ENCODE measurements around the gene DIP2A.
"Not testable (repeated sequence)": the region's sequence is repeated elsewhere in the genome, so short reads cannot be mapped to it uniquely, and the experiment has no call there.

The DIP2A gene

DNA sequence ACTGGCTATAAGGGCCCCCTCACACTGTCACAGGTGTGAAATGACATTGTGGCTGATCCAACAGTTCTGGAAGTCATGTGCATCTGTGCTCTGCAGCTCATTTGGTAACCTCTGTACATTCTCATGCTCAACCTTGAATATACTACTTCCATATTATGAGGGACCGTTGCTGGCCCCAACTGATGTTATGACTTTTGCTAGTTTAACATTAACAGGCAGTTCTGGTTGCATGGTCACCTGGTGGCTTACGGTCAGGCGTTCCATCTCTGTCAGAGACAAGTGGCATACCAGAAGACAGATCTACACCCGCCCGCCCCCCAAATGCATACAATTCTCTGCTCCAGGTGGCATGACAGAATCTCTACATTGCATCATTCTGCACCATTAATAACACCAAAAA, 6.0 kb upstream of the DIP2A start:
- Mint-ChIP-seq H3K27me3 (ENCODE audit: low read depth) (no peaks in the 10 kb centered on the region), H3K4me3 (no peak overlapping the region), H3K27ac (no peak overlapping the region), H3K36me3 (ENCODE audit: low read depth) (peaks cover 14% of the 10 kb centered on the region), H3K4me1 (ENCODE audit: low read depth) (peaks cover 12% of the 10 kb centered on the region), H3K9me3 (peaks cover 9% of the 10 kb centered on the region)

DNA sequence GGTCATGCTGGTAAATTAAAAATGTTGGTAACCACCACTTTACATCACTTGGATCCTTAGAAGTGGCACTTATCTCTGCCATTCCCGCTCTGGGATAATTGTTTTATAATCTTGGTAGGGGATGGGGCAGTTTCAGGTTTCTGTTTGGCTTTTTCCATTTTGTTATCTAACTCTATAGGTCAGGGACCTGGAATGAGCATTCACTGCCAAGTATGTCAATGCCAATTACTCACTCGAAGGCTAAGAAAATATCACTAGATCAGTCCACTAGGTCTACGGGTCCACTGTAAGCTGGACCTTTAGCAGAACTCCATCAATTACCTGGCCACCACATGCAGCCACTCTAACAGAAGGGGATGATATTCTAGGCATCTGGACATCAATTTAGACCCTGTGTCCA, 4.5 kb upstream of the DIP2A start:
- Mint-ChIP-seq H3K4me3 (no peak overlapping the region), H3K36me3 (ENCODE audit: low read depth) (peaks cover 7% of the 10 kb centered on the region), H3K27me3 (ENCODE audit: low read depth) (no peaks in the 10 kb centered on the region), H3K9me3 (no peaks in the 10 kb centered on the region), H3K27ac (no peak overlapping the region), H3K4me1 (ENCODE audit: low read depth) (peaks cover 13% of the 10 kb centered on the region)

DNA sequence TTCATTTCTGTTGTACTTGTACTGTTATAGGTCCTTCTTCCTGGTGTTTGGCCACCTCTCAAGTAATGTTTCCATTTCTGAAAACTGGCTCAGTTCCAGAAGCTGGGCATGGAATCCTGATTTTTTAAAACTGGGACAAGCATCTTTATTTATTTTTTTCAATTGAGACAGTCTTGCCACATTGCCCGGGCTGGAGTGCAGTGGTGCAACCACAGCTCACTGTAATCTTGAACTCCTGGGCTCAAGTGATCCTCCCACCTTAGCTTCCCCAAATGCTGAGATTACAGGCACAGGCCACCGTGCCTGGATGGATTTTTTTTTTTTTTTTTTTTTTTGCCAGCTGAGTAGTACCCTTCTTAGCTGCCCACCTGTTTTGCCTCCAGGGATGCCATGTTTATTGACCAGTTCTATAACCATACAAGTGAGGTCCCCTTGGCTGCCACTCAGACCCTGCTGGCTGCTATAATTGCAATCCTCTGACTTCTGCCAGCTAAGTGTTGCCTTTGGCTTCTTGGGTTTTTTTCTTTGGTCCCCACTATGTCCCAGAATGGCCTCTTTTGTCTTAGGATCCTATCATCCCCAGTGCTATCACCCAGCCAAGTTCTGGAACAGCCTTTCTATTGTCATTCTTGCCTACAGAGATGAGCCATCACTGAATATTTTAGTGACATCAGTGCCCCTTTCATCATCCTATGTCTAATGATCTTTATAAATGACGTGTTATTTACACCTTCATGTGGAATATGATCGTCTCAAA, 3.9 kb upstream of the DIP2A start:
- peaks cover 7% of the 10 kb centered on the region for H3K36me3 Mint-ChIP-seq (ENCODE audit: low read depth)
- H3K27me3 Mint-ChIP-seq (ENCODE audit: low read depth) = no peaks in the 10 kb centered on the region
- H3K4me1 Mint-ChIP-seq (ENCODE audit: low read depth) = peaks cover 13% of the 10 kb centered on the region
- H3K9me3 Mint-ChIP-seq = no peaks in the 10 kb centered on the region
- H3K27ac Mint-ChIP-seq = no peak overlapping the region
- no peak overlapping the region for H3K4me3 Mint-ChIP-seq

DNA sequence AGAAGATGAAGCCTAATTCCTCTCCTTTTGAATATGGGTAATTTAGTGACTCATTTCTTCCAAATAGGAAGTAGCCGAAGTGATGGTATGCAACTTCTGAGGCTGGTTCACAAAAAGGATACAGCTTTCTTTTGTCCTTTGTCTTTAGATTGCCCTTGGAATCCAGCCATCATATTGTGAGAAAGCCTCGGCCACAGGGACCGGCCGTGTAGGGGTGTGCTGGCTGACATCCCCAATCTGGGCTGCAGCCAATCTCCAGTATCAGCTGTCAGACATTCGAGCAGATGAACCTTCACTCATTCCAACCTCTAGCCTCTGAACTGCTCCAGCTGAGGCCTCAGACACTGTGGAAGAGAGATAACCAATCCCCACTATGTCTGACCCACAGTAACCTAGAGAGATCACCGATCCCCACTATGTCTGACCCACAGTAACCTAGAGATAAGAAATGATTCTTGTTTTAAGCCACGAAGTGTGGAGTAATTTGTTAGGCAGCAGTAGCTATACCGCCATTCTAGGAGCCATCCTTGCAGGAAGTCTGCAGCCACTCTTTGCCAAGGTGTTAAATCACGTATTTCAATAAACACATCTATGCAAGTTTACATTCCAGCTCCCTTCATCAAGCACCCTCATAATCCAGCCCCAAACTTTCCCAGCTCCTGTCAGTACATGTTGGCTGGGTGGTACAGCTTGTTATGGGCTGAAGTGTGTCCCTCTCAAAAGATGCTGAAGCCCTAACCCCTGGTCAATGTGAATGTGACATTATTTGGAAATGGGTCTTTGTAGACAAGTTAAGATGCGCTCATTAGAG, 2.9 kb upstream of the DIP2A start:
- Mint-ChIP-seq H3K4me1 (ENCODE audit: low read depth) (peaks cover 18% of the 10 kb centered on the region), H3K27ac (no peak overlapping the region)

DNA sequence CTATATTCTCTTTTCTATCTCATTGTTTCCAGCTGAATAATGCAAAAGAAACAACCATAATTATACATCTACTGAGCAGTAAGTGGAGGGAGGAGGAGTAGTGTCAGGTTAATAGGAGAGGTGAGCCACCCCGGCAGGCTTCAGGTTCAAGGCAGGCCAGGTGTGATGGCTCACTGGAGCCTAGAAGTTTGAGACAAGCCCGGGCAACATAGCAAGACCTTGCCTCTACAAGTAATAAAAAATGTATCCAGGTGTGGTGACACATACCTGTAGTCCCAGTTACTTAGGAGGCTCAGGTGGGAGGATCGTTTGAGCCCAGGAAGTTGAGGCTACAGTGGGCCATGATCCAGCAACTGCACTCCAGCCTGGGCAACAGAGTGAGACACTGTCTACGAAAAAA, 1.9 kb upstream of the DIP2A start:
- H3K9me3 Mint-ChIP-seq = no peaks in the 10 kb centered on the region
- peak overlapping the region; percentile 48 for H3K4me3 Mint-ChIP-seq
- peak overlapping the region; percentile 20 for H3K27ac Mint-ChIP-seq
- peaks cover 22% of the 10 kb centered on the region for H3K4me1 Mint-ChIP-seq (ENCODE audit: low read depth)
- peaks cover 2% of the 10 kb centered on the region for H3K36me3 Mint-ChIP-seq (ENCODE audit: low read depth)
- H3K27me3 Mint-ChIP-seq (ENCODE audit: low read depth) = no peaks in the 10 kb centered on the region

More for the DNA sequence above, 2.9 kb upstream of the DIP2A start:
- H3K36me3 Mint-ChIP-seq (ENCODE audit: low read depth) = peaks cover 5% of the 10 kb centered on the region
- H3K27me3 Mint-ChIP-seq (ENCODE audit: low read depth) = no peaks in the 10 kb centered on the region
- no peaks in the 10 kb centered on the region for H3K9me3 Mint-ChIP-seq
- H3K4me3 Mint-ChIP-seq = no peak overlapping the region

DNA sequence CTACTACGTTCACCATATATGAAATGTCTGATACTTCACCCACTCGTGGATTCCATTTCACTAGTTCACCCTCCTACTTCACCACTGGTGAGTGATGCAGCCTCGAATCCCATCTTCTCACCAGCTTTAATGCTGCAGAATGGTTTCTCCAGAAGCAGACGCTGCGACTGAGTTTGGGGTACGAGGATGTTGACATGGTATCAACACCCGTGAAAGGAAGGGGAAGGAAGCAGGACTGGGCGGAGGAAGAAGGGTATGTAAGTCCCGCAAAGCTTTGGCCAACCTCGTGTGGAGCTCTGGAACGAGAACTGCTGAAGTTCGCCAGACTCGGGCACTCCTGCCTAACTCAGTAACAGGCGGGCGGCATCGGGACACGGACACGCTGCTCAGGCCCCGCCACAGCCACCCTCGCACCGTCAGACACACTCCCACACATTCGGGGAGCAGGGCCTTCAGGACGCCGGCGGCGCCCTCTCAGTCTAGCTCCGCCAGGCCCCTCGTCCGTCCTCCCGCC, 833 bp upstream of the DIP2A start:
- Mint-ChIP-seq H3K4me3 (peak overlapping the region; percentile 89), H3K27ac (peak overlapping the region; percentile 77), H3K9me3 (no peaks in the 10 kb centered on the region), H3K4me1 (ENCODE audit: low read depth) (peaks cover 28% of the 10 kb centered on the region), H3K36me3 (ENCODE audit: low read depth) (peaks cover 3% of the 10 kb centered on the region), H3K27me3 (ENCODE audit: low read depth) (no peaks in the 10 kb centered on the region)

DNA sequence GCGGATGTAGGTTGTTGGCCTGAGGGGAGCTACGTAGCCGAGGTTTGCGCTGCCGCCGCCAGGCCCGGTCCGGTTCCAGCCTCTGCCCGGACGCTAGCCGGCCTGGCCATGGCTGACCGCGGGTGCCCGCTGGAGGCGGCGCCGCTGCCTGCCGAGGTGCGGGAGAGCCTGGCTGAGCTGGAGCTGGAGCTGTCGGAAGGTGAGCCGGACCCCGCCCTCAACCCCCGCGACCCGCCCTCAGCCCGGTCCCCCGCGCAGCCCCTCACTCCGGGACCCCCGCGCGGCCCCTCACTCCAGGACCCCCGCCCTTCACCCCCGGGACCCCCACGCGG, 299 bp downstream of the DIP2A start:
- Mint-ChIP-seq H3K4me1 (ENCODE audit: low read depth) (peaks cover 28% of the 10 kb centered on the region), H3K4me3 (peak overlapping the region; percentile 59), H3K9me3 (no peaks in the 10 kb centered on the region), H3K36me3 (ENCODE audit: low read depth) (peaks cover 9% of the 10 kb centered on the region), H3K27ac (no peak overlapping the region), H3K27me3 (ENCODE audit: low read depth) (no peaks in the 10 kb centered on the region)

DNA sequence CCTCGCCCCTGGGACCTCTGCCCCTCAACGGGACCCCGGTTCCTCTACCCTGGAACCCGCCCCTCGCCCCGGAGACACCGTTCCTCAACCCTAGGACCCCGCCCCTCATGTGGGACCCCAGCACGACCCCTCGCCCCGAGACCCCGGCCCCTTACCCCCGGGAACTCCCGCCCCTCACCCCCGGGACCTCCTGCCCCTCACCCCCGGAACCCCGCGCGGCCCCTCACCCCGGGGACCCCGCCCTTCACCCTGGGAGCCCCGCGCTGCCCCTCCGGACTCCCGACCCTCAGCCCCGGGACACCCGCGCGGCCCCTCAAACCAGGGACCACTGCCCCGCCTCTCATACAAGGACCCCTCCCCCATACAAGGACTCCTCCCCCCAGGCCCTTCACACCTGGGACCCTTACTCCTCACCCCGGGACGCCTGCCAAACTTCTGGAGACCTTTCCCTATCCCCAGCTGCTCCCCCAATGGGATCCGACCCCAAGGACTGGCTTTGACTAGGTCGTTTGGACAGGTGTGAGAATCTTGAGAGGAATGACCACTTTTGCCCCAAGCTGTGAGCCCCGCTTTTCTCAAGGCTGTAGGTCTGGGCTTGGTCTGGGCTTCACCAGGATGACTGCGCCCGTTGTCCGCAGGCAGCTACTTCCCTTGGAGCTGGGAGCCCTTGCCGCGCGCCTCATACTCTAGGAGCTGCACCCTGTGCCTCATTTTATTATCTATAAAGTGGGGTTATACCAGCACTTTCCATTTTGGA, 843 bp downstream of the DIP2A start:
- H3K27ac Mint-ChIP-seq = peak overlapping the region; percentile 80
- no peaks in the 10 kb centered on the region for H3K9me3 Mint-ChIP-seq
- no peaks in the 10 kb centered on the region for H3K27me3 Mint-ChIP-seq (ENCODE audit: low read depth)
- H3K4me3 Mint-ChIP-seq = peak overlapping the region; percentile 90
- peaks cover 28% of the 10 kb centered on the region for H3K4me1 Mint-ChIP-seq (ENCODE audit: low read depth)
- peaks cover 9% of the 10 kb centered on the region for H3K36me3 Mint-ChIP-seq (ENCODE audit: low read depth)

DNA sequence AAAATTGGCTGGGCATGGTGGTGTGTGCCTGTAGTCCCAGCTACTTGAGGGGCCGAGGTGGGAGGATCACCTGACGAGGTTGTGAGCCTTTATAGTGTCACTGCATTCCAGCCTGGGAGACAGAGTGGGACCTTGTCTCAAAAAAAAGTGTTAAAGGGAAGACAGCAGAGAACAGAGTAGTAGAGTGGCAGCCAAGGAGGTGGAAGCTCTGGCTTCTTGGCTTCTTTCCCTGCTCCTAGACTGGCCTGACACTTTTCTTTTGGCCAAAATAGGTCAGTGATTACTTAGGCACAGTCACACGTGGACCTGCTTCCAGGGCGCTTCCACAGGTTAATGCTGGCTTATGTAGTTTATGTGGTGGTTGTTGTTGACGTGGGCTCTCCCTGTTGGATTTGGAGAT, 3.2 kb downstream of the DIP2A start:
- Mint-ChIP-seq H3K27me3 (ENCODE audit: low read depth) (no peaks in the 10 kb centered on the region), H3K4me1 (ENCODE audit: low read depth) (peaks cover 25% of the 10 kb centered on the region), H3K4me3 (no peak overlapping the region), H3K9me3 (no peaks in the 10 kb centered on the region), H3K36me3 (ENCODE audit: low read depth) (peaks cover 10% of the 10 kb centered on the region), H3K27ac (no peak overlapping the region)

DNA sequence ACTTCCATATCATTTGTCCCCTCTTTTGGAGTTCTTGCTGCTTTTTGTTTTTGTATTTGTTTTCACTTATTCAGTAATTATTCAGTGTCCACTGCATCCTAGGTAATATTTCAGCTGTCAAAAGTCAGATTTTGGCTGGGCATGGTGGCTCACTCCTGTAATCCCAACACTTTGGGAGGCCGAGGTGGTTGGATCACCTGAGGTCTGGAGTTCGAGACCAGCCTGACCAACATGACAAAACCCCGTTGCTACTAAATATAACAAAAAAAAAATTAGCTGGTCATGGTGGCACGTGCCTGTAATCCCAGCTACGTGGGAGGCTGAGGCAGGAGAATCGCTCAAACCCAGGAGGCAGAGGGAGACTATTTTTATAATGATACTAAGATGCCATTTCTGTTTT, 6.5 kb downstream of the DIP2A start:
- H3K9me3 Mint-ChIP-seq; H3K27ac Mint-ChIP-seq; H3K4me3 Mint-ChIP-seq; H3K27me3 Mint-ChIP-seq (ENCODE audit: low read depth): not testable (repeated sequence)
- H3K4me1 Mint-ChIP-seq (ENCODE audit: low read depth) = peaks cover 19% of the 10 kb centered on the region
- peaks cover 10% of the 10 kb centered on the region for H3K36me3 Mint-ChIP-seq (ENCODE audit: low read depth)

DNA sequence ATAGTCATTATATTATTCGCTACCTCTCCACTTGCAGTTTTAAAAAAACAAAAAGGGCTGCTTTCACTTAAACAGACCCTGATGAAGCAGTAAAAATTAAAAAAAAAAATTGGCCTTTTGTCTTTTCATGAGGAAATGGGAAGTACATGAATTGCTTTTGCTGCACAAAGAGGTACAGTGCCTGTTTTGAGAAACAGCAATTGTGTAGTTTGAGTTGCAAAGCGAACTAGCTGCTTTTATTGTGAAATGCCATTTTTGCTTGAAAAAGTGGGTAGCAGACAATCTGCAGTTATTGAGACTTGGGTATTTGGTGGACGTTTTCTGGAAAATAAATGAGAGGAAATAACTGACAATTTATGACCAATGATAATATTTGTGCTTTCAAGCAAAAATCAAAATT, 7.0 kb downstream of the DIP2A start:
- Mint-ChIP-seq H3K27me3 (ENCODE audit: low read depth) (no peaks in the 10 kb centered on the region), H3K9me3 (no peaks in the 10 kb centered on the region), H3K36me3 (ENCODE audit: low read depth) (peaks cover 10% of the 10 kb centered on the region), H3K4me3 (no peak overlapping the region), H3K4me1 (ENCODE audit: low read depth) (peaks cover 15% of the 10 kb centered on the region), H3K27ac (no peak overlapping the region)

DNA sequence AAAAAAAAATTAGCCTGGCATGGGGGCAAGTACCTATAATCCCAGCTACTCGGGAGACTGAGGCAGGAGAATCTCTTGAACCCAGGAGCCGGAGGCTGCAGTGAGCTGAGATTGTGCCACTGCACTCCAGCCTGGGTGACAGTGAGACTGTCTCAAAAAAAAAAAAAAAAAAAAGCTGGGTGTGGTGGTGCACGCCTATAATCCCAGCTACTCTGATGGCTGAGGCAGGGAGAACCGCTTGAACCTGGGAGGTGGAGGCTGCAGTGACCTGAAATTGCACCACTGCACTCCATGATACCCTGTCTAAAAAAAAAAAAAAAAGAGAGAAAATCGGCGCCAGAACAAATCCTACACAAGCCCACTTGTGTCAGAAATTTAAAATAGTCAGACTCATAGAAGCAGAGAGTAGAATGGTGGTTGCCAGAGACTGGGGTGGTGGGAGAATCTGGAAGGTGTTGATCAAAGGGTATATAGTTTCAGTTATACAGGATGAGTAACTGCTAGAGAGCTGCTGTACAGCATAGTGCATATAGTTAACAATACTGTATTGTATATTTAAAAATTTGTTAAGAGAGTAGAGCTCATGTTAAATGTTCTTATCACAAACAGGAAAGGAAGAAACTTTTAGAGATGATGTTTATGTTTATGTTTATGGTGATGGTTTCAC, 9.6 kb downstream of the DIP2A start:
- no peaks in the 10 kb centered on the region for H3K27me3 Mint-ChIP-seq (ENCODE audit: low read depth)
- H3K4me3 Mint-ChIP-seq = no peak overlapping the region
- H3K9me3 Mint-ChIP-seq = no peaks in the 10 kb centered on the region
- peaks cover 15% of the 10 kb centered on the region for H3K4me1 Mint-ChIP-seq (ENCODE audit: low read depth)
- H3K27ac Mint-ChIP-seq = no peak overlapping the region
- peaks cover 9% of the 10 kb centered on the region for H3K36me3 Mint-ChIP-seq (ENCODE audit: low read depth)

DNA sequence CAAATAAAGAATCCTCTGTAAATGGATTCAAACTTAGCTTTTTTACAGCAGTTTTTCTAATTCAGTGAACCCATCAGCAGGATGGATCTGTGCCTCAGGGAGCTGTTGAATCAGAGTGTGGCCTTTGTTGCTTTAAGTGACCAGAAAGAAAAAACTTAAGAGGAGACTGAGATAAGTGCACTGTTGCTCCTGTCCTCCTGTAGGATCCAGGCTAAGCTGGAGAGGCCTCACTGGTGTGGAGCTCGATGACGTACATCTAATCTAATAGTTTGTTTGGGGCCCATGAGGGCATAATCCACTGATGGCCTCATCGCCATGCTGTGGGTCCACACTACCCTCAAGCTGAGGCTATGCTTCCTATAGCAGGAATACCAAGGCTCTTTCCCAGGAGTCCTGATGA, 10.6 kb downstream of the DIP2A start:
- H3K4me1 Mint-ChIP-seq (ENCODE audit: low read depth) = peaks cover 20% of the 10 kb centered on the region
- H3K9me3 Mint-ChIP-seq = no peaks in the 10 kb centered on the region
- H3K27me3 Mint-ChIP-seq (ENCODE audit: low read depth) = no peaks in the 10 kb centered on the region
- peaks cover 6% of the 10 kb centered on the region for H3K36me3 Mint-ChIP-seq (ENCODE audit: low read depth)
- H3K27ac Mint-ChIP-seq = no peak overlapping the region
- H3K4me3 Mint-ChIP-seq = no peak overlapping the region

DNA sequence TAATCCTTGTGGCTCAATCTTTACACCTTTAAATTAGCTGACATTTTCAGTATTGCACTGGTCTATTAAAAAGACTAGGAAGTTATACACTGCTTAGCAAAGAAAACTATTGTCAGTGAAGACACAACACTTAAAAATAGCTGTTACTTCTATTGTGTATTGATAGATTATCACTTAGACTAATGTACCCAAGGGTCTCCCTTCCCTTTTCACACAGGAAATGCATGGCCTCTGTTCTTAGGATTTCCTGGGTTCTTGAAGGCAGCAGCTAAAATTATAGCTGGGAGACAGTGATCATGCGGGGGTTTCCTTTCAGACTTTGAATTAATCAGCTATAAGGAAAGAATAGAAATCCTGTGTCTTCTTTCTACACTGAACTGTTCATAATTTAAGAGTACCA, 12.8 kb downstream of the DIP2A start:
- no peak overlapping the region for H3K4me3 Mint-ChIP-seq
- H3K27ac Mint-ChIP-seq = no peak overlapping the region
- no peaks in the 10 kb centered on the region for H3K9me3 Mint-ChIP-seq
- peaks cover 5% of the 10 kb centered on the region for H3K36me3 Mint-ChIP-seq (ENCODE audit: low read depth)
- peaks cover 21% of the 10 kb centered on the region for H3K4me1 Mint-ChIP-seq (ENCODE audit: low read depth)
- no peaks in the 10 kb centered on the region for H3K27me3 Mint-ChIP-seq (ENCODE audit: low read depth)
